GM23338 (cell line): ENCODE results near the gene KLK12. TPM values are rescaled to one million over a fixed set of nuclear protein-coding genes. Genes with fewer than 3 reads are reported as not detected.

Experiments used
- ATAC-seq: fragments of 200-7000 bp; cut with Tn5 transposase; 3 replicates; pipeline ENCODE4 v1.9.1; 2020
- DNase-seq: peaks from one replicate; pipeline ENCODE4 v3.0.0-alpha.2; 2015; ENCODE audit warnings: low spot score
- H2AFZ ChIP-seq: fragments of 200-600 bp; sonication (generic); 2 replicates; pipeline ENCODE4 v1.8.0; 2016; ENCODE audit warnings: antibody characterized with exemption, mild to moderate bottlenecking, moderate library complexity
- H3F3A ChIP-seq: fragments of 200-600 bp; sonication (generic); replicated peaks from 2 replicates; pipeline ENCODE4 v1.8.0; 2017; ENCODE audit warnings: antibody characterized with exemption, mixed run types, low read depth
- H3K27ac ChIP-seq: fragments of 200-600 bp; sonication (generic); 2 replicates; pipeline ENCODE4 v1.6.1; 2016; ENCODE audit warnings: low read depth
- H3K27me3 ChIP-seq: fragments of 200-600 bp; sonication (generic); 2 replicates; pipeline ENCODE4 v1.8.0; 2016; ENCODE audit warnings: mild to moderate bottlenecking, mixed run types, moderate library complexity; ENCODE audit not compliant: insufficient read depth
- H3K36me3 ChIP-seq: fragments of 200-600 bp; sonication (generic); 2 replicates; pipeline ENCODE4 v1.8.0; 2016; ENCODE audit warnings: mild to moderate bottlenecking; ENCODE audit not compliant: insufficient read depth
- H3K4me1 ChIP-seq: fragments of 200-600 bp; sonication (generic); 2 replicates; pipeline ENCODE4 v1.8.0; 2016; ENCODE audit warnings: mild to moderate bottlenecking, moderate library complexity; ENCODE audit not compliant: insufficient read depth
- H3K4me2 ChIP-seq: fragments of 200-600 bp; sonication (generic); 2 replicates; pipeline ENCODE4 v1.7.1; 2017; ENCODE audit warnings: mixed run types
- H3K4me3 ChIP-seq: fragments of 200-600 bp; sonication (generic); 2 replicates; pipeline ENCODE4 v1.6.1; 2016; ENCODE audit warnings: mixed run types
- H3K79me2 ChIP-seq: fragments of 200-600 bp; sonication (generic); replicated peaks from 2 replicates; pipeline ENCODE4 v1.8.0; 2017; ENCODE audit warnings: mild to moderate bottlenecking; ENCODE audit not compliant: insufficient read depth
- H3K9me2 ChIP-seq: fragments of 200-600 bp; sonication (generic); 2 replicates; pipeline ENCODE4 v1.8.0; 2017; ENCODE audit not compliant: insufficient read depth
- H4K20me1 ChIP-seq: fragments of 200-600 bp; sonication (generic); replicated peaks from 2 replicates; pipeline ENCODE4 v1.8.0; 2017; ENCODE audit warnings: mild to moderate bottlenecking; ENCODE audit not compliant: insufficient read depth
- H3K27ac Mint-ChIP-seq: 2 replicates; pipeline ENCODE4 v1.8.0; 2020; ENCODE audit warnings: inconsistent platforms, mild to moderate bottlenecking, moderate library complexity, mixed read lengths
- H3K27me3 Mint-ChIP-seq: 3 replicates; pipeline ENCODE4 v1.8.0; 2022; ENCODE audit warnings: low read depth, mild to moderate bottlenecking, moderate library complexity, mixed read lengths, inconsistent platforms; ENCODE audit not compliant: insufficient read depth, poor library complexity
- H3K36me3 Mint-ChIP-seq: 3 replicates; pipeline ENCODE4 v1.8.0; 2021; ENCODE audit warnings: low read depth, mild to moderate bottlenecking, inconsistent platforms, moderate library complexity, mixed read lengths
- H3K4me1 Mint-ChIP-seq: 3 replicates; pipeline ENCODE4 v1.8.0; 2020; ENCODE audit warnings: mild to moderate bottlenecking, inconsistent platforms, mixed read lengths
- H3K4me3 Mint-ChIP-seq: 3 replicates; pipeline ENCODE4 v1.8.0; 2021; ENCODE audit warnings: moderate library complexity, mild to moderate bottlenecking, inconsistent platforms, mixed read lengths
- H3K9me3 Mint-ChIP-seq: 3 replicates; pipeline ENCODE4 v1.8.0; 2020; ENCODE audit warnings: moderate library complexity, mild to moderate bottlenecking, inconsistent platforms, mixed read lengths
- CREB1 ChIP-seq: fragments of 250-450 bp; sonication (Bioruptor Pico); IDR thresholded peaks from 2 replicates; pipeline ENCODE4 v1.5.0; 2020; ENCODE audit warnings: low read depth, mild to moderate bottlenecking, moderate library complexity
- EZH2phosphoT487 ChIP-seq: fragments of 200-600 bp; sonication (generic); IDR thresholded peaks from one replicate; pipeline ENCODE4 v1.8.1; 2018; ENCODE audit warnings: antibody characterized with exemption; ENCODE audit not compliant: unreplicated experiment
- NANOG ChIP-seq: IDR thresholded peaks from 2 replicates; pipeline ENCODE4 v1.6.1; 2016; ENCODE audit warnings: antibody characterized with exemption, borderline replicate concordance
- POLR2AphosphoS5 ChIP-seq: IDR thresholded peaks from 2 replicates; pipeline ENCODE4 v1.6.1; 2016; ENCODE audit warnings: antibody characterized with exemption, low read depth
- STAT1 ChIP-seq: IDR thresholded peaks from one replicate; pipeline ENCODE4 v1.6.1; 2016; ENCODE audit warnings: antibody characterized with exemption; ENCODE audit not compliant: unreplicated experiment
- ZNF331 ChIP-seq: fragments of 250-450 bp; sonication (Bioruptor Pico); IDR thresholded peaks from 2 replicates; pipeline ENCODE4 v1.5.0; 2020; ENCODE audit warnings: low read depth, mild to moderate bottlenecking, moderate library complexity
- polyA plus RNA-seq: library from polyadenylated mRNA; unstranded; fragments of >200 nt; fragmentation: Nextera tagmentation; extraction: Ambion mirVana; gene quantifications from 2 replicates; pipeline ENCODE4 v1.2.1, GENCODE V29; 2016
- total RNA-seq: library from RNA; depleted of rRNA; stranded (reverse); fragments of >200 nt; shearing (Covaris generic); gene quantifications from 2 replicates; pipeline ENCODE4 v1.2.3, GENCODE V29; 2014
- TF ChIP-seq, protein P1 (sequence below): fragments of 250-450 bp; sonication (Bioruptor Pico); IDR thresholded peaks from 2 replicates; pipeline ENCODE4 v1.5.0; 2020; ENCODE audit warnings: mild to moderate bottlenecking, moderate library complexity

The KLK12 gene
- total and polyA plus RNA-seq, 2 experiments from 2014 or later: not detected

DNA sequence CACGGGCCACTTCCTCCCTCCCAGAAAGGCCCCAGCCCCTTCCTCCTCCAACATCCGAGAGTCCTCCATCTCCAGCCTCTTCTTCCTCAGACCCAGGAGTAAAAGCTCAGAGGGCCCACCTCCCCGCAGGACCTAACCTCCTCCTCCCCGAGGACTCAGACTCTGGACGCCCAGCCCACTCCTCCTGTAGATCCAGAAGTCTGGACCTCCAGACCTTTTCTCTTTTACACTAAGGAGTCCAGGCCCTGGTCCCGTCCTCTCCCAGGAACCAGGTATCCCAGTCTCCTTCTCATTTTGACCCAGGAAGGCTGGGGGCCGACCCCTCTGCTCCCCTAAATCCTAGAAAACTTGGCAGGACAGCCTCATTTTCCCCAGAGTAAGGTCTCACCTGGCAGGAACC lies 31.5 kb downstream of the KLK12 start:
- Histone ChIP-seq H3F3A (no peaks in the 10 kb centered on the region), H4K20me1 (no peaks in the 10 kb centered on the region), H3K4me3 (no peak overlapping the region), H3K9me2 (no peaks in the 10 kb centered on the region), H3K4me2 (no peak overlapping the region), H3K4me1 (peaks cover 17% of the 10 kb centered on the region), H3K27me3 (no peaks in the 10 kb centered on the region), H3K79me2 (no peaks in the 10 kb centered on the region), H3K27ac (no peak overlapping the region), H2AFZ (no peak overlapping the region), H3K36me3 (no peaks in the 10 kb centered on the region)
- Mint-ChIP-seq H3K27me3 (peaks cover 25% of the 10 kb centered on the region), H3K4me3 (no peak overlapping the region), H3K36me3 (no peaks in the 10 kb centered on the region), H3K9me3 (no peaks in the 10 kb centered on the region; the same call in 2 of the 3 replicates), H3K4me1 (peaks cover 19% of the 10 kb centered on the region), H3K27ac (no peak overlapping the region)
- TF ChIP-seq CREB1 (no peak), ZNF331 (CRISPR knock-in tag) (no peak), STAT1 (no peak), EZH2phosphoT487 (no peak), POLR2AphosphoS5 (no peak), NANOG (no peak)
- TF ChIP-seq, protein P1, sequence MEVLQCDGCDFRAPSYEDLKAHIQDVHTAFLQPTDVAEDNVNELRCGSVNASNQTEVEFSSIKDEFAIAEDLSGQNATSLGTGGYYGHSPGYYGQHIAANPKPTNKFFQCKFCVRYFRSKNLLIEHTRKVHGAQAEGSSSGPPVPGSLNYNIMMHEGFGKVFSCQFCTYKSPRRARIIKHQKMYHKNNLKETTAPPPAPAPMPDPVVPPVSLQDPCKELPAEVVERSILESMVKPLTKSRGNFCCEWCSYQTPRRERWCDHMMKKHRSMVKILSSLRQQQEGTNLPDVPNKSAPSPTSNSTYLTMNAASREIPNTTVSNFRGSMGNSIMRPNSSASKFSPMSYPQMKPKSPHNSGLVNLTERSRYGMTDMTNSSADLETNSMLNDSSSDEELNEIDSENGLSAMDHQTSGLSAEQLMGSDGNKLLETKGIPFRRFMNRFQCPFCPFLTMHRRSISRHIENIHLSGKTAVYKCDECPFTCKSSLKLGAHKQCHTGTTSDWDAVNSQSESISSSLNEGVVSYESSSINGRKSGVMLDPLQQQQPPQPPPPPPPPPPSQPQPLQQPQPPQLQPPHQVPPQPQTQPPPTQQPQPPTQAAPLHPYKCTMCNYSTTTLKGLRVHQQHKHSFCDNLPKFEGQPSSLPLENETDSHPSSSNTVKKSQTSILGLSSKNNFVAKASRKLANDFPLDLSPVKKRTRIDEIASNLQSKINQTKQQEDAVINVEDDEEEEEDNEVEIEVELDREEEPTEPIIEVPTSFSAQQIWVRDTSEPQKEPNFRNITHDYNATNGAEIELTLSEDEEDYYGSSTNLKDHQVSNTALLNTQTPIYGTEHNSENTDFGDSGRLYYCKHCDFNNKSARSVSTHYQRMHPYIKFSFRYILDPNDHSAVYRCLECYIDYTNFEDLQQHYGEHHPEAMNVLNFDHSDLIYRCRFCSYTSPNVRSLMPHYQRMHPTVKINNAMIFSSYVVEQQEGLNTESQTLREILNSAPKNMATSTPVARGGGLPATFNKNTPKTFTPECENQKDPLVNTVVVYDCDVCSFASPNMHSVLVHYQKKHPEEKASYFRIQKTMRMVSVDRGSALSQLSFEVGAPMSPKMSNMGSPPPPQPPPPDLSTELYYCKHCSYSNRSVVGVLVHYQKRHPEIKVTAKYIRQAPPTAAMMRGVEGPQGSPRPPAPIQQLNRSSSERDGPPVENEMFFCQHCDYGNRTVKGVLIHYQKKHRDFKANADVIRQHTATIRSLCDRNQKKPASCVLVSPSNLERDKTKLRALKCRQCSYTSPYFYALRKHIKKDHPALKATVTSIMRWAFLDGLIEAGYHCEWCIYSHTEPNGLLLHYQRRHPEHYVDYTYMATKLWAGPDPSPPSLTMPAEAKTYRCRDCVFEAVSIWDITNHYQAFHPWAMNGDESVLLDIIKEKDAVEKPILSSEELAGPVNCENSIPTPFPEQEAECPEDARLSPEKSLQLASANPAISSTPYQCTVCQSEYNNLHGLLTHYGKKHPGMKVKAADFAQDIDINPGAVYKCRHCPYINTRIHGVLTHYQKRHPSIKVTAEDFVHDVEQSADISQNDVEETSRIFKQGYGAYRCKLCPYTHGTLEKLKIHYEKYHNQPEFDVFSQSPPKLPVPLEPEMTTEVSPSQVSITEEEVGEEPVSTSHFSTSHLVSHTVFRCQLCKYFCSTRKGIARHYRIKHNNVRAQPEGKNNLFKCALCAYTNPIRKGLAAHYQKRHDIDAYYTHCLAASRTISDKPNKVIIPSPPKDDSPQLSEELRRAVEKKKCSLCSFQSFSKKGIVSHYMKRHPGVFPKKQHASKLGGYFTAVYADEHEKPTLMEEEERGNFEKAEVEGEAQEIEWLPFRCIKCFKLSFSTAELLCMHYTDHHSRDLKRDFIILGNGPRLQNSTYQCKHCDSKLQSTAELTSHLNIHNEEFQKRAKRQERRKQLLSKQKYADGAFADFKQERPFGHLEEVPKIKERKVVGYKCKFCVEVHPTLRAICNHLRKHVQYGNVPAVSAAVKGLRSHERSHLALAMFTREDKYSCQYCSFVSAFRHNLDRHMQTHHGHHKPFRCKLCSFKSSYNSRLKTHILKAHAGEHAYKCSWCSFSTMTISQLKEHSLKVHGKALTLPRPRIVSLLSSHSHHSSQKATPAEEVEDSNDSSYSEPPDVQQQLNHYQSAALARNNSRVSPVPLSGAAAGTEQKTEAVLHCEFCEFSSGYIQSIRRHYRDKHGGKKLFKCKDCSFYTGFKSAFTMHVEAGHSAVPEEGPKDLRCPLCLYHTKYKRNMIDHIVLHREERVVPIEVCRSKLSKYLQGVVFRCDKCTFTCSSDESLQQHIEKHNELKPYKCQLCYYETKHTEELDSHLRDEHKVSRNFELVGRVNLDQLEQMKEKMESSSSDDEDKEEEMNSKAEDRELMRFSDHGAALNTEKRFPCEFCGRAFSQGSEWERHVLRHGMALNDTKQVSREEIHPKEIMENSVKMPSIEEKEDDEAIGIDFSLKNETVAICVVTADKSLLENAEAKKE (CRISPR knock-in tag): no peak
- no peak for ATAC-seq
- DNase-seq: no peak
